Measurements from ENCODE around the gene PAPLN.
"Not testable (repeated sequence)": the region's sequence is repeated elsewhere in the genome, so short reads cannot be mapped to it uniquely, and the experiment has no call there.

The PAPLN gene

DNA sequence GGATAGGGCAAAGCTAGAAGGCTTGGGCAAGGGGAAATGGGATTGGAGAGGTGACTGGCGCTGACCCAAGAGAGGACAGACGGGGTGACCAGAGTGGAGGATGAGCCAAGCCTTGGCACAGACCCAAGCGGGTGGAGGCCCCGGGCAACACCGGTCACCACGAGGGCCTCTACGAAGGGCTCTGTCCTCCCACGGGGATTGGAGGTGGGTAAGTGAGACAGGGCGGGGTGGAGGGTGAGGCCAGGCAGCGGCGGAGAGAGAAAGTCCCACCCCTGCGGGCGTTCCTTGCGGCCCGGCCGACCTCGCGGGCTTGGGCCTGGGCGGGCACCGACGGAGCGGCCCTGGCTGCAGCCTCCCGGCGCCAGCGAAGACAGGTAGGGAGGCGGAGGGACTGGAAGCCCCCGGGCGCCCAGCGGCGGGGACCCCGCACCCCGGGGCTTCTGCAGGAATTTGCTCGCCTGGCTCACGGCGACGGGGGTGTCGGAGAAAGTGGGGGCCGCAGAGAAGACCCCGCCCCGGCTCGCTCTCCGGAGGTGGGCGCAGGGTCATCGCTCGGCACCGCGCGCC is at the start of gene PAPLN:
Gene PAPLN, plus strand, starts transcription at position 288 of the 567 bp plus-strand sequence. CDS start 2,273 bp downstream, outside the sequence.
- no peak for DNase-seq (ENCODE audit: low read depth)

- DNase-seq (ENCODE audit: low read depth): no peak
Measured at GRCh38 chr14:73188501-73188911, 48.8 kb upstream of the PAPLN start.

DNA sequence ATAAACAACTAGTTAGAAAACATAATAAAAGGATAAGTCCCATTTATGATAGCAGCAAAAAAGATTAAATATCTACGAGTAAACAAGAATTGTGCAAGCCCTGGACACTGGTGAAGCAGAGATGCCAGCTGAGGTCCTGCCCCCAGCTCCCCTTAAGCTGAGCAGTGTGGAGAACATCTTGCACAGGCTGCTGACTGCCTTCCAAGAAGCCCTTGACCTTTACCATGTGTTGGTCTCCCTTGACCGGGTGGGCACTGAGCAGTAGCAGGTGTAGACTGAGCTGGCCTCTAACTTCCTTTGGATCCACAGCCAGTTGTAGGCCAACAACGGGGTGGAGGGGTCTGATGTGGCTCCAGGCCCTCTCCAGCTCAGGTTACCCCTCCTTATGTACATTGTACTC is 47.7 kb upstream of the PAPLN start:
- DNase-seq (ENCODE audit: low read depth): no peak

- no peak for DNase-seq (ENCODE audit: low read depth)
Measured at GRCh38 chr14:73191441-73191840, 45.9 kb upstream of the PAPLN start.

DNA sequence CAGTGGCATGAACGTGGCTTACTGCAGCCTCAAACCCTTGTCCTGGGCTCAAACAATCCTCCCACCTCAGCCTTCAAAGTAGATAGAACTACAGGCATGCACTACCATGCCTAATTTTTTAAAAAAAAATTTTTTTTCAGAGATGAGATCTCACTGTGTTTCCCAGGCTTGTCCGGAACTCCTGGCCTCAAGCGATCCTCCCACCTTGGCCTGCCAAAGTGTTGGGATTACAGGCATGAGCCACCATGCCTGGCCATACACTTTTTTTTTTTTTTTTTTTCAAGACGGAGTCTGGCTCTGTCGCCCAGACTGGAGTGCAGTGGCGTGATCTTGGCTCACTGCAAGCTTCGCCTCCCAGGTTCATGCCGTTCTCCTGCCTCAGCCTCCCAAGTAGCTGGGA is 43.0 kb upstream of the PAPLN start:
- not testable (repeated sequence) for DNase-seq (ENCODE audit: low read depth)

GRCh38 chr14:73198253-73198652 is 39.1 kb upstream of the PAPLN start:
- no peak for DNase-seq (ENCODE audit: low read depth)

GRCh38 chr14:73203527-73203926 is 33.8 kb upstream of the PAPLN start:
- DNase-seq (ENCODE audit: low read depth): no peak

DNA sequence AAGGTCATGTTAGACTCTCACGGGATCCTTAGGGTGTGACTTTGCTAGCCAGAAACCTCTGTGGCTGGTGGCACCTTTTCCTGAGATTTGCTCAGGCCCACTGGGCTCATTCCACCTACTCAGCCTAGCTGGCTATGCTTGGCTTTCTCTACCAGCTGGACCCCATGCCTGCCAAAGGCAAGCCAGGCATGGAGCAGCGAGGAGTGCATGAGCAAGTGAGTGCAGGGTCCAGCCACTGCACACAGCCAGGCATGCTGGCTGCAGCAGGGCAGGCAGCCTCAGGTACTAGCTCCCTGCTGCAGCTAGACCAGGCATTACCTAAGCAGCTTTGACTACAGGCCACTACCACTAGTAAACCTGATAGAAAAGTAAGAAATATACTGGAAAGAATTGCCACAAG is 29.7 kb upstream of the PAPLN start:
- no peak for DNase-seq (ENCODE audit: low read depth)

GRCh38 chr14:73208390-73208789 is 28.9 kb upstream of the PAPLN start:
- DNase-seq (ENCODE audit: low read depth): no peak

- no peak for DNase-seq (ENCODE audit: low read depth)
Measured at GRCh38 chr14:73208846-73209245, 28.5 kb upstream of the PAPLN start.

DNA sequence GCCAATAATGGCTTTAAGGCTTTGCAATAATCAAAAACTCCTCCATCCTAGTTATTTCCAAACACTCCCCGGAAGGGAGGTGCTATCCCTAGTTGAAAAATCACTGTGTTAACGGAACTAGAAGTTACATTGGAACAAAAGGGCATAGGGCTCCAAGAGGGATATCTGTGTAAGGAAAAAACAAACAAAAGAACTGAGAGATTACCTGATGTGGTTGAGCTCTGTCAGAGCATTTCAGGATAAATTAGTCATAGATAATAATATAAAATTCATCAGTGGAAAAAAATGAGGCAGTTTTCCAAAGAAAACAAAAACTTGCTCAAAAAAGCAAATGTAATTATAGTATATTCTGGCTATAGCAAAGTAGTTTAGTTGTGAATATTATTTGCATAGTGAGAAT is 27.4 kb upstream of the PAPLN start:
- DNase-seq (ENCODE audit: low read depth): no peak

- no peak for DNase-seq (ENCODE audit: low read depth)
Measured at GRCh38 chr14:73211251-73212040, 25.9 kb upstream of the PAPLN start.

- no peak for DNase-seq (ENCODE audit: low read depth)
Measured at GRCh38 chr14:73216030-73216429, 21.3 kb upstream of the PAPLN start.

DNA sequence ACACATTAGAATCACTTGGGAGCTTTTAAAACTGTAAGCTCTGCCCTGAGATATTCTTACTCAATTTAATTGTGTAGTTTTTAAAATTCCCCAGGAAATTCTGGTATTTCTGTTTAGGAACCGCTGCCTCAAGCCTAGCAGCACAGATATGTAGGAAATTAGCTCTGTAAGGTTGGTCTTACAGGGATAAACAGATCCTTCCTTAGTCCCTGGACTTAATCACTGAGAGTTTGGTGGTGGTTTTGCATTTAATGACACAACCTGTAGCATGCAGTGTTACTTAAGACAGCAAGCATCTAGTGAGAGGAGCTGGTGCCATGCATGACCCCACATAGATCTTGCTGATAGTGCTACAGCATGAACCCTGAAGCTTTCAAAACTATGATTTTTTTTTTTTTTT is 19.9 kb upstream of the PAPLN start:
- DNase-seq (ENCODE audit: low read depth): no peak

DNA sequence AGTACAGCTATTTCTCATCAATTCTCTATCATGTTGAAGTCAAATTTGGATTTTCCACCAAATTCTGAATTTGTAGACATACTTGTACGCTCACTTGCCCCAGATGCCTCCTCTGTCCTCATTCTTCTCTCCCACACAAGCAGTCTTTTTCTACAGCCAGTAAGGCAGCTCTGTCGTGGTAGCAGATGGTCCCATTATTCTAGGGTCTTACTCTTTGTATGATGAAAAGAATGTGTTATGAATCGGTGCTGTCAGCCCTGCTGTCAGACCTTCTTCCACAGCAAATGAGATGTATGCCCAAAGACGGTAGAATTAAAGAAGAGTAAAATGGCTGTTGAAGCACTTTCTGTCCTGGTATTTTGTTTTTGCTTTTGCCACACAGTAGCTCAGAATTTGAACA is 17.2 kb upstream of the PAPLN start:
- no peak for DNase-seq (ENCODE audit: low read depth)

DNA sequence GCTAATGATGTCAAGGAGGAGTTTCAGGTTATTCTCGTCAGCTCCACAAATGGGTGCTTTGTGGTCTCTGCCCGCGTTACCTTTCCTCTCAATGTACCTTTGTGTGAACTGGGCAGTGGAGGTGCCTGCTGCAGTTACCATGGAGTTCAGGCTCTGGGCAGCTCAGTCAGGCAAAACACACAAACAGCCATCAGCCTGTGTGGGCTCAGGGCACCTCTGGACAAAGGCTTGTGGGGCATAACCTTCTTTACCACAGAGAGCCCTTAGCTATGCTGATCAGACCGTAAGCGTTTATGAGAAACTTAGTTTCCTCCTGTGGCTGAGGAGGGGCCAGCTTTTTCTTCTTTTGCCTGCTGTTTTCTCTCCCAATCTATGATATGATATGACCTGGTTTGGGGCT is 16.7 kb upstream of the PAPLN start:
- DNase-seq (ENCODE audit: low read depth): no peak

DNA sequence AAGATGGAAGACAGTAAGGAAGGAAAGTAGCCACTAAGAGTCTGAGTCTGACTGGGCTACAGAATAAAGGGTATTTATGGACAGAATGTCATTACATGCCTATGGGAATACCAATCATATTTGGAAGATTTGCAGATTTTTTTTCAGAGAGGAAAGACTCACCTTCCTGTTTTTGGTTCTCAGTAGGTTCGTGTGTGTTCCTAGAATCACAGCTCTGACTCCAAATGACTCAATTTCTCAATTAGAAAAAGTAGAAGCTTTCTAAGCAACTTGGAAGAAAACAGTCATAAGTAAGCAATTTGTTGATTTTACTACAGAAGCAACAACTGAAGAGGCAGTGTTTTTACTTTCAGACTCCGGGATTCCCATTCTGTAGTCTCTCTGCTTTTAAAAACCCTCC is 15.4 kb upstream of the PAPLN start:
- no peak for DNase-seq (ENCODE audit: low read depth)

DNA sequence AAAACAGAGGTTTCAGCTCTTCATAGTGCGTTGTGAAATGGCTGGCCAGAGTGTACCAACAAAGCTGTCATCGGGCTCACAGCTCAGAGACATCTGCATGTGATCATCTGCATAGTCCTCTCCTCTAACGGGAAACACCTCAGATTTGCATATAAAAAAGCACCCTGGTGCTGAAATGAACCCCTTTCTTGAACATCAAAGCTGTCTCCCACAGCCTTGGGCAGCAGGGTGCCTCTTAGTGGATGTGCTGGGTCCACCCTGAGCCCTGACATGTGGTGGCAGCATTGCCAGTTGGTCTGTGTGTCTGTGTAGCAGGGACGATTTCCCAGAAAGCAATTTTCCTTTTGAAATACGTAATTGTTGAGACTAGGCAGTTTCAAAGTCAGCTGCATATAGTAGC is 14.3 kb upstream of the PAPLN start:
- no peak for DNase-seq (ENCODE audit: low read depth)

- DNase-seq (ENCODE audit: low read depth): no peak
Measured at GRCh38 chr14:73225496-73225895, 11.8 kb upstream of the PAPLN start.

GRCh38 chr14:73227812-73228781 is 9.2 kb upstream of the PAPLN start:
- DNase-seq (ENCODE audit: low read depth): no peak

DNA sequence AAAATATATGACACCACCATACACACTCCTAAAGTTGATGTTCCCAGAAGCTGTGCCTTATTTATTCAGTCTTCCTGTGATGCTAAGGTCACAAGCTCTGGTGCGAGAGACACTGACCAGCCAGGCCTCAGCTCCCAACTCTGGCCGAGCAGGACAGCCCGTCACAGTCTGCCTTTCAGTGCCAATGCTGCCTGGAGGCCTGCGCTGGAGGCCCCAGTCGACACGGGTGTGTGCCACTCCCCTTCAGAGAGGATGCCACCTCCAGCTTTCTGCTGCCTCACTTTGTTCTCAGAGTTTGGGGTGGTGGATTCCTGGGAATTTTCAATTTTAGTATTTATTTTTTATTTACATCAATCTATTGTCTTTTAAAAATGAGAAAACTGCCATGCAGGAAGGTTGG is 7.3 kb upstream of the PAPLN start:
- no peak for DNase-seq (ENCODE audit: low read depth)

- DNase-seq (ENCODE audit: low read depth): no peak
Measured at GRCh38 chr14:73231981-73232851, 5.1 kb upstream of the PAPLN start.

Measured in activated T-helper 9 cell treated with anti-CD3 and anti-CD28 coated beads, Interleukin-2, amount 50 U/mL, for 16 hours (primary cell).